ENCODE data around the gene DDX49. TPM values are rescaled to one million over a fixed set of nuclear protein-coding genes. Genes with fewer than 3 reads are reported as not detected.

DDX49 gene
- total and polyA plus RNA-seq, 11 donors = 14.3 to 56.9 (median 27.3) TPM

GRCh38 chr19:18941628-18942354 lies 22.3 kb downstream of the DDX49 start:
- Histone ChIP-seq H3K27me3 (no peaks in the 10 kb centered on the region), H3K9me3 (no peaks in the 10 kb centered on the region), H3K4me3 (peak overlapping the region in 7 of 12 donors; percentile 17 to 89 (median 29)), H3K27ac (peak overlapping the region in 2 of 12 donors; percentile 33 to 43), H3K36me3 (peaks cover 0 to 17% (median 4%) of the 10 kb centered on the region in 9 donors), H3K4me1 (peaks cover 0 to 23% (median 7%) of the 10 kb centered on the region in 12 donors)
- TF ChIP-seq CTCF (IDR thresholded peaks at IDR 0.05) = peak in 1 of 12 donors; percentile 6
- TF ChIP-seq POLR2A (IDR thresholded peaks at IDR 0.05) = no peak
- ATAC-seq (peak in 1 of 4 donors; percentile 13), DNase-seq (no peak)
- intact Hi-C loops (cut with DNase I) = loop anchor here in 2 of 10 donors (2.0 to 5.0 kb wide), 2 partner anchors 23 to 46 kb away; partner anchors contain the start of genes COPE (in 1 of the 2) and DDX49 (in 1 of the 2)
- WGBS, 4 donors = 54 to 66% (median 62%) methylated on average over 18 of the region's 18 CpGs

GRCh38 chr19:18942692-18943091 lies 23.2 kb downstream of the DDX49 start:
- no peak for ATAC-seq
- H3K36me3 ChIP-seq = peaks cover 0 to 14% (median under 1%) of the 10 kb centered on the region in 9 donors
- H3K27ac ChIP-seq = no peak overlapping the region
- no peaks in the 10 kb centered on the region for H3K9me3 ChIP-seq
- peaks cover 0 to 23% (median 7%) of the 10 kb centered on the region in 12 donors for H3K4me1 ChIP-seq
- DNase-seq = no peak
- no peak overlapping the region for H3K4me3 ChIP-seq
- intact Hi-C loops (cut with DNase I) = loop anchor here in 2 of 10 donors (5.0 kb wide), 1 partner anchor 45 kb away; no protein-coding TSS in a partner anchor
- H3K27me3 ChIP-seq = no peaks in the 10 kb centered on the region
- TF ChIP-seq POLR2A (IDR thresholded peaks at IDR 0.05) = no peak
- TF ChIP-seq CTCF (IDR thresholded peaks at IDR 0.05) = no peak
- 89 to 95% (median 92%) methylated on average over 6 of the region's 6 CpGs for WGBS, 4 donors

GRCh38 chr19:18943465-18943864 lies 23.9 kb downstream of the DDX49 start:
- no peak for ATAC-seq
- Histone ChIP-seq H3K9me3 (no peaks in the 10 kb centered on the region), H3K27me3 (no peaks in the 10 kb centered on the region), H3K4me1 (peaks cover 0 to 23% (median 7%) of the 10 kb centered on the region in 12 donors), H3K27ac (no peak overlapping the region), H3K36me3 (peaks cover 0 to 6% (median 0%) of the 10 kb centered on the region in 9 donors), H3K4me3 (no peak overlapping the region)
- WGBS, 4 donors = 77 to 89% (median 87%) methylated on average over 4 of the region's 4 CpGs
- intact Hi-C loops (cut with DNase I) = loop anchor here in 2 of 10 donors (5.0 kb wide), 1 partner anchor 44 kb away; no protein-coding TSS in a partner anchor
- TF ChIP-seq CTCF (IDR thresholded peaks at IDR 0.05) (no peak), POLR2A (IDR thresholded peaks at IDR 0.05) (no peak)
- DNase-seq = no peak

- Histone ChIP-seq H3K9me3 (no peaks in the 10 kb centered on the region), H3K4me1 (peaks cover 0 to 13% (median 0%) of the 10 kb centered on the region in 12 donors), H3K4me3 (no peak overlapping the region), H3K27me3 (no peaks in the 10 kb centered on the region), H3K36me3 (no peaks in the 10 kb centered on the region), H3K27ac (no peak overlapping the region)
- WGBS, 4 donors = 86 to 92% (median 89%) methylated on average over 9 of the region's 9 CpGs
- no peak for TF ChIP-seq POLR2A (IDR thresholded peaks at IDR 0.05)
- no peak for TF ChIP-seq CTCF (IDR thresholded peaks at IDR 0.05)
- no peak for DNase-seq
- intact Hi-C loops (cut with DNase I) = no loop called here
- ATAC-seq = no peak
Observed at GRCh38 chr19:18945297-18945696, 25.8 kb downstream of the DDX49 start.
